ENCODE data around the gene TCERG1L.

Gene TCERG1L

GRCh38 chr10:131128731-131129130 lies 182.8 kb downstream of the TCERG1L start:
- H2AK5ac ChIP-seq (ENCODE audit: low read depth, low read length): no peak overlapping the region
- no peaks in the 10 kb centered on the region for H3K79me1 ChIP-seq (ENCODE audit: low read depth, low read length)
- H3K27ac ChIP-seq (replicated peaks; ENCODE audit: low read length): no peak overlapping the region
- no peak overlapping the region for H3K4ac ChIP-seq (ENCODE audit: low read length)
- no peak overlapping the region for H4K8ac ChIP-seq (ENCODE audit: low read depth, low read length)
- no peak overlapping the region for H3K9ac ChIP-seq (ENCODE audit: low read depth, low read length, poor library complexity)
- WGBS, 2 donors (ENCODE audit: extremely low coverage in 2 of 2, insufficient read length in 2 of 2, insufficient replicate concordance in 1 of 2): no CpG with 5 or more reads among the region's 8 CpGs
- no peaks in the 10 kb centered on the region for H3K36me3 ChIP-seq (replicated peaks in 1 of 2; ENCODE audit: control insufficient read depth in 2 of 2, insufficient read depth in 2 of 2, low read length in 2 of 2)
- H4K91ac ChIP-seq (ENCODE audit: low read depth, low read length, poor library complexity): no peak overlapping the region
- H2BK5ac ChIP-seq (ENCODE audit: low read length): no peak overlapping the region
- H2BK120ac ChIP-seq (ENCODE audit: low read depth, low read length): no peak overlapping the region
- H3K27me3 ChIP-seq (ENCODE audit: control insufficient read depth in 3 of 3, insufficient read depth in 3 of 3, low read depth in 1 of 3, low read length in 3 of 3): peaks cover 0 to 6% (median 0%) of the 10 kb centered on the region in 3 experiments
- H3K18ac ChIP-seq (ENCODE audit: low read length): no peak overlapping the region
- peaks cover 0 to 12% of the 10 kb centered on the region in 2 donors for H3K4me1 ChIP-seq (ENCODE audit: control insufficient read depth in 2 of 2, insufficient read depth in 1 of 2, low read depth in 1 of 2, low read length in 2 of 2)
- H2BK15ac ChIP-seq (ENCODE audit: low read length): no peak overlapping the region
- H2BK12ac ChIP-seq (ENCODE audit: low read length): no peak overlapping the region
- no peak overlapping the region for H3K4me2 ChIP-seq (ENCODE audit: insufficient read depth, low read length, poor library complexity, severe bottlenecking)
- no peak for DNase-seq (ENCODE audit: low spot score)
- no peak overlapping the region for H3K14ac ChIP-seq (ENCODE audit: low read length)
- H3K23ac ChIP-seq (ENCODE audit: low read depth, low read length, poor library complexity): no peak overlapping the region
- H2AFZ ChIP-seq (ENCODE audit: low read length): no peak overlapping the region
- no peaks in the 10 kb centered on the region for H3K9me3 ChIP-seq (replicated peaks in 1 of 2; ENCODE audit: control insufficient read depth in 2 of 2, insufficient read depth in 1 of 2, low read depth in 1 of 2, low read length in 2 of 2)
- no peak overlapping the region for H3K4me3 ChIP-seq (ENCODE audit: low read length in 2 of 2)

DNA sequence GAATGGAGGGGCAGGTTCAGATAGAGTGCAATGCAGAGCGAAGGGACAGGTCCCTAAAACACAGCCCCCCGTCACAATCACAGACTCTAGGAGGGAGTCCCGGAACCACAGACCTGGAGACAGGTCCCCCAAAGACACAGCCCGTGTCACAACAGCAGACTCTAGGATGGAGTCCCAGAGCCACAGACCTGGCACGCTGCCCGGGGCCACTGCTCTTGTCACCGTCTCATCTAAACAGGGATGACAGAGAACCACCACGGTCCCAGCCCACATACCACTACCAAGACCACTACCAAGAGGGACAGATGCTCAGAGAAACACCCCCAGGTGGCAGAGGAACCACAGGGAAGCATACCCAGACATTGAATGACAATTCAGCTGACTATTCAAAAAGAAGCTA lies 183.9 kb downstream of the TCERG1L start:
- WGBS, 2 donors (ENCODE audit: extremely low coverage in 2 of 2, insufficient read length in 2 of 2, insufficient replicate concordance in 1 of 2): no CpG with 5 or more reads among the region's 8 CpGs

GRCh38 chr10:131127138-131127589 lies 184.4 kb downstream of the TCERG1L start:
- peak overlapping the region; percentile 62 for H2BK5ac ChIP-seq (ENCODE audit: low read length)
- peaks cover 0 to 2% (median 0%) of the 10 kb centered on the region in 3 experiments for H3K27me3 ChIP-seq (ENCODE audit: control insufficient read depth in 3 of 3, insufficient read depth in 3 of 3, low read depth in 1 of 3, low read length in 3 of 3)
- H2AFZ ChIP-seq (ENCODE audit: low read length): no peak overlapping the region
- no peak overlapping the region for H3K9ac ChIP-seq (ENCODE audit: low read depth, low read length, poor library complexity)
- no peak overlapping the region for H3K14ac ChIP-seq (ENCODE audit: low read length)
- peaks cover 0 to 12% of the 10 kb centered on the region in 2 donors for H3K4me1 ChIP-seq (ENCODE audit: control insufficient read depth in 2 of 2, insufficient read depth in 1 of 2, low read depth in 1 of 2, low read length in 2 of 2)
- no peak overlapping the region for H3K4me2 ChIP-seq (ENCODE audit: insufficient read depth, low read length, poor library complexity, severe bottlenecking)
- no peak overlapping the region for H4K8ac ChIP-seq (ENCODE audit: low read depth, low read length)
- H3K36me3 ChIP-seq (replicated peaks in 1 of 2; ENCODE audit: control insufficient read depth in 2 of 2, insufficient read depth in 2 of 2, low read length in 2 of 2): no peaks in the 10 kb centered on the region
- H3K23ac ChIP-seq (ENCODE audit: low read depth, low read length, poor library complexity): no peak overlapping the region
- no peak overlapping the region for H2BK15ac ChIP-seq (ENCODE audit: low read length)
- H3K4me3 ChIP-seq (ENCODE audit: low read length in 2 of 2): no peak overlapping the region
- H2BK12ac ChIP-seq (ENCODE audit: low read length): no peak overlapping the region
- no peaks in the 10 kb centered on the region for H3K79me1 ChIP-seq (ENCODE audit: low read depth, low read length)
- H2BK120ac ChIP-seq (ENCODE audit: low read depth, low read length): no peak overlapping the region
- peak overlapping the region; percentile 61 for H3K18ac ChIP-seq (ENCODE audit: low read length)
- DNase-seq (ENCODE audit: low spot score): no peak
- no CpG with 5 or more reads among the region's 9 CpGs for WGBS, 2 donors (ENCODE audit: extremely low coverage in 2 of 2, insufficient read length in 2 of 2, insufficient replicate concordance in 1 of 2)
- no peak overlapping the region for H2AK5ac ChIP-seq (ENCODE audit: low read depth, low read length)
- no peak overlapping the region for H3K4ac ChIP-seq (ENCODE audit: low read length)
- H4K91ac ChIP-seq (ENCODE audit: low read depth, low read length, poor library complexity): no peak overlapping the region
- H3K27ac ChIP-seq (replicated peaks; ENCODE audit: low read length): no peak overlapping the region
- no peaks in the 10 kb centered on the region for H3K9me3 ChIP-seq (replicated peaks in 1 of 2; ENCODE audit: control insufficient read depth in 2 of 2, insufficient read depth in 1 of 2, low read depth in 1 of 2, low read length in 2 of 2)

More for the DNA sequence above, 183.9 kb downstream of the TCERG1L start:
- Histone ChIP-seq H3K9me3 (replicated peaks in 1 of 2; ENCODE audit: control insufficient read depth in 2 of 2, insufficient read depth in 1 of 2, low read depth in 1 of 2, low read length in 2 of 2) (no peaks in the 10 kb centered on the region), H3K4ac (ENCODE audit: low read length) (no peak overlapping the region), H4K91ac (ENCODE audit: low read depth, low read length, poor library complexity) (no peak overlapping the region), H2AK5ac (ENCODE audit: low read depth, low read length) (no peak overlapping the region), H3K23ac (ENCODE audit: low read depth, low read length, poor library complexity) (no peak overlapping the region), H3K36me3 (replicated peaks in 1 of 2; ENCODE audit: control insufficient read depth in 2 of 2, insufficient read depth in 2 of 2, low read length in 2 of 2) (no peaks in the 10 kb centered on the region), H3K18ac (ENCODE audit: low read length) (no peak overlapping the region), H2AFZ (ENCODE audit: low read length) (no peak overlapping the region), H3K79me1 (ENCODE audit: low read depth, low read length) (no peaks in the 10 kb centered on the region), H3K14ac (ENCODE audit: low read length) (no peak overlapping the region), H2BK5ac (ENCODE audit: low read length) (peak overlapping the region; percentile 62), H3K27me3 (ENCODE audit: control insufficient read depth in 3 of 3, insufficient read depth in 3 of 3, low read depth in 1 of 3, low read length in 3 of 3) (peaks cover 0 to 6% (median 0%) of the 10 kb centered on the region in 3 experiments), H3K27ac (replicated peaks; ENCODE audit: low read length) (no peak overlapping the region), H2BK15ac (ENCODE audit: low read length) (no peak overlapping the region), H3K4me2 (ENCODE audit: insufficient read depth, low read length, poor library complexity, severe bottlenecking) (no peak overlapping the region), H4K8ac (ENCODE audit: low read depth, low read length) (no peak overlapping the region), H3K9ac (ENCODE audit: low read depth, low read length, poor library complexity) (no peak overlapping the region), H3K4me3 (ENCODE audit: low read length in 2 of 2) (no peak overlapping the region), H2BK120ac (ENCODE audit: low read depth, low read length) (no peak overlapping the region), H3K4me1 (ENCODE audit: control insufficient read depth in 2 of 2, insufficient read depth in 1 of 2, low read depth in 1 of 2, low read length in 2 of 2) (peaks cover 0 to 12% of the 10 kb centered on the region in 2 donors), H2BK12ac (ENCODE audit: low read length) (no peak overlapping the region)
- no peak for DNase-seq (ENCODE audit: low spot score)

GRCh38 chr10:131126321-131127137 lies 185.0 kb downstream of the TCERG1L start:
- Histone ChIP-seq H3K14ac (ENCODE audit: low read length) (no peak overlapping the region), H3K27me3 (ENCODE audit: control insufficient read depth in 3 of 3, insufficient read depth in 3 of 3, low read depth in 1 of 3, low read length in 3 of 3) (no peaks in the 10 kb centered on the region), H2BK12ac (ENCODE audit: low read length) (peak overlapping the region; percentile 53), H3K36me3 (replicated peaks in 1 of 2; ENCODE audit: control insufficient read depth in 2 of 2, insufficient read depth in 2 of 2, low read length in 2 of 2) (no peaks in the 10 kb centered on the region), H3K4me2 (ENCODE audit: insufficient read depth, low read length, poor library complexity, severe bottlenecking) (no peak overlapping the region), H2BK15ac (ENCODE audit: low read length) (peak overlapping the region; percentile 74), H3K4ac (ENCODE audit: low read length) (peak overlapping the region; percentile 38), H3K27ac (replicated peaks; ENCODE audit: low read length) (no peak overlapping the region), H3K23ac (ENCODE audit: low read depth, low read length, poor library complexity) (peak overlapping the region; percentile 29), H2AK5ac (ENCODE audit: low read depth, low read length) (peak overlapping the region; percentile 1), H3K4me3 (ENCODE audit: low read length in 2 of 2) (no peak overlapping the region), H2BK120ac (ENCODE audit: low read depth, low read length) (no peak overlapping the region), H4K8ac (ENCODE audit: low read depth, low read length) (no peak overlapping the region), H3K9me3 (replicated peaks in 1 of 2; ENCODE audit: control insufficient read depth in 2 of 2, insufficient read depth in 1 of 2, low read depth in 1 of 2, low read length in 2 of 2) (peaks cover 0 to 2% of the 10 kb centered on the region in 2 donors), H3K9ac (ENCODE audit: low read depth, low read length, poor library complexity) (peak overlapping the region; percentile 22), H3K4me1 (ENCODE audit: control insufficient read depth in 2 of 2, insufficient read depth in 1 of 2, low read depth in 1 of 2, low read length in 2 of 2) (peaks cover 0 to 12% of the 10 kb centered on the region in 2 donors), H4K91ac (ENCODE audit: low read depth, low read length, poor library complexity) (no peak overlapping the region), H2AFZ (ENCODE audit: low read length) (no peak overlapping the region), H2BK5ac (ENCODE audit: low read length) (peak overlapping the region; percentile 62), H3K18ac (ENCODE audit: low read length) (peak overlapping the region; percentile 91), H3K79me1 (ENCODE audit: low read depth, low read length) (no peaks in the 10 kb centered on the region)
- no peak for DNase-seq (ENCODE audit: low spot score)
- WGBS, 2 donors (ENCODE audit: extremely low coverage in 2 of 2, insufficient read length in 2 of 2, insufficient replicate concordance in 1 of 2): no CpG with 5 or more reads among the region's 14 CpGs

Measured in neuronal stem cell (in vitro differentiated cells).